Activated T-helper 1 cell treated with anti-CD3 and anti-CD28 coated beads, Interleukin-2, amount 50 U/mL, for 16 hours (primary cell): ENCODE results near the gene SULT1A3.
A peak's percentile ranks its signal among the peaks of the same experiment; 100 is the strongest.
"Not testable (repeated sequence)": the region's sequence is repeated elsewhere in the genome, so short reads cannot be mapped to it uniquely, and the experiment has no call there.

Experiments used
- DNase-seq, 2 donors: peaks; one replicate each; pipeline ENCODE4 v3.0.0-alpha.2; 2020; ENCODE audit warnings: low read depth in 1 of 2, low spot score in 1 of 2

The SULT1A3 gene

GRCh38 chr16:30199049-30199448 lies at the start of gene SULT1A3:
SULT1A3 (plus strand) TSS chr16:30199255; CDS start chr16:30200729, 1,474 bp downstream.
- DNase-seq = not testable (repeated sequence)

GRCh38 chr16:30151091-30151490 lies 48.0 kb upstream of the SULT1A3 start:
- DNase-seq = no peak

DNA sequence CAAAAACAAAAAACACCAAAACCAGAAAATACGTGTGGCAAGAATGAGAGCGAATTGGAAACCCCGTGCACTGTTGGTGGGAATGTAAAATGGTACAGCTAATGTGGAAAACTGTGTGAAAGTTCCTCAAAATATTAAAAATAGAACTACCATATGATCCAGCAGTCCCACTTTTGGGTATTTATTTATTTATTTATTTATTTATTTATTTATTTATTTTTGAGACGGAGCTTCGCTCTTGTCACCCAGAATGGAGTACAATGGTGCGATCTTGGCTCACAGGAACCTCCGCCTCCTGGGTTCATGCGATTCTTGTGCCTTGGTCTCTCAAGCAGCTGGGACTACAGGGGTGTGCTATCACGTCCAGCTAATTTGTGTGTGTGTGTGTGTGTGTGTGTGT lies 46.5 kb upstream of the SULT1A3 start:
- no peak for DNase-seq

DNA sequence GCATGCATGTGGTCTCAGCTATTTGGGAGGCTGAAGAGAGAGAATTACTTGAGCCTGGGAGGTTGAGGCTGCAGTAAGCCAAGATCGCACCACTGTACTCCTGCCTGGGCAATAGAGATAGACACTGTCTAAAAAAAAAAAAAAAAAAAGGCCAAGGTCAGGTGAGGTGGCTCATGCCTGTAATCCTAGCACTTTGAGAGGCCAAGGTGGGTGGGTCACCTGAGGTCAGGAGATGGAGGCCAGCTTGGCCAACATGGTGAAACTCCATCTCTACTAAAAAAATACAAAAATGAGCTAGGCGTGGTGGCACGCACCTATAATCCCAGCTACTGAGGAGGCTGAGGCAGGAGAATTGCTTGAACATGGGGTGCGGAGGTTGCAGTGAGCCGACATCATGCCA lies 43.9 kb upstream of the SULT1A3 start:
- DNase-seq = no peak

DNA sequence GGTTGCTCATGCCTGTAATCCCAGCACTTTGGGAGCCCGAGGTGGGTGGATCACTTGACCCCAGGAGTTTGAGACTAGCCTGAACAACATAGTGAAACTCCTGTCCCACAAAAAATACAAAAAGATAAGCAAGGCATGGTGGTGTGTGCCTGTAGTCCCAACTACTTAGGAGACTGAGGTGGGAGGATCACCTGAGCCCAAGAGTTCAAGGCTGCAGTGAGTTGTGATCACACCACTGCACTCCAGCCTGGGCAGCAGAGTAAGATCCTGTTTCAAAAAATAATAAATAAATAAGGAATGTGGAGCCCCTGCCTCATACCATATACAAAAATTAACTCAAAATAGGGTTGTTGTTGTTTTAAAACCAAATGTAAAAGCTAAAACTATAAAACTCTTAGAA lies 41.8 kb upstream of the SULT1A3 start:
- no peak for DNase-seq

DNA sequence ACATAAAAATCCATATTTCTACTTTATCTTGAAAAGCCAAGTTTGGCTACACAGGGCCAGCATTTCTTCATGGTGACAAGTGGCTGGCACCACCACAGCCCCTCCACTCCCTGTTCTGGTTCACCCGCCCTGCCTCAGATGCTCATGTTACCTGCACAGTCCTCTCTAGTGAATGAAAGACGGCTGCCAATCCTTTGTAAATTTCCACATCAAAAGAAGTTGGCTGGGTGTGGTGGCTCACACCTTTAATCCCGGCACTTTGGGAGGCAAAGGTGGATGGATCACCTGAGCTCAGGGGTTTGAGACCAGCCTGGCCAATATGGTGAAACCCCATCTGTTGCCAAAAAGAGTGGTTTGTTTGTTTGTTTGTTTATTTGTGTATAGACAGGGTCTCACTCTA lies 35.5 kb upstream of the SULT1A3 start:
- no peak for DNase-seq

DNA sequence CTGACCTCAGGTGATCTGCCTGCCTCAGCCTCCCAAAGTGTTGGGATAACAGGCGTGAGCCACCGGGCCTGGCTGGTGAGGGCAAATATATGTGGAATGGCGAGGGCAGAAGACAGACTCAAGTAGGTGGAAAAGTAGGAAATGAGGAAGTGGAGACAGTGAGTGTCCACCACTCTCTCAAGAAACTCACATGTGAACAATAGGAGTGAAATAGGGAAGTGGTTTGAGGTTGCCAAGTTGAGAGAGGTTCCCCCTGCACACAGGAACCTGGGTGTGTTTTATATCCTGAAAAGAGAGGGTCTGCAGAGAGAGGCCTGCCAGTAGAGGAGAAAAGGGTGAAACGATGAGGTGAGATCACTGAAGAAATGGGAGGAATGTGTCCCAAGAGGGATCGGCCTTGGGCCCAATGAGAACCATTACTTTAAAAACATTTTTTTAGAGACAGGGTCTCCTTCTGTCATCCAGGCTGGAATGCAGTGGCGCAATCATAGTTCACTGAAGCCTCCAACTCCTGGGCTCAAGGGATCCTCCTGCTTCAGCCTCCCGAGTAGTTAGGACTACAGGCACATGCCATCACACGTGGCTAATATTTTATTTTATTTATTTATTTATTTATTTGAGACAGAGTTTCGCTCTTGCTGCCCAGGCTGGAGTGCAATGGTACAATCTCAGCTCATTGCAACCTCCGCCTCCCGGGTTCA lies 32.7 kb upstream of the SULT1A3 start:
- no peak for DNase-seq

- DNase-seq = not testable (repeated sequence)
Measured at GRCh38 chr16:30168746-30169145, 30.3 kb upstream of the SULT1A3 start.

GRCh38 chr16:30169416-30169815 lies 29.6 kb upstream of the SULT1A3 start:
- not testable (repeated sequence) for DNase-seq

DNA sequence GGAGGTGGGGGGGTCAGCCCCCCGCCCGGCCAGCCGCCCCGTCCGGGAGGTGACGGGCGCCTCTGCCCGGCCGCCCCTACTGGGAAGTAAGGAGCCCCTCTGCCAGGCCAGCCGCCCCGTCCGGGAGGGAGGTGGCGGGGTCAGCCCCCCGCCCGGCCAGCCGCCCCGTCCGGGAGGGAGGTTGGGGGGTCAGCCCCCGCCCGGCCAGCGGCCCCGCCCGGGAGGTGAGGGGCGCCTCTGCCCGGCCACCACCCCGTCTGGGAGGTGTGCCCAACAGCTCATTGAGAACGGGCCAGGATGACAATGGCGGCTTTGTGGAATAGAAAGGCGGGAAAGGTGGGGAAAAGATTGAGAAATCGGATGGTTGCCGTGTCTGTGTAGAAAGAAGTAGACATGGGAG lies 28.9 kb upstream of the SULT1A3 start:
- DNase-seq = not testable (repeated sequence)

DNA sequence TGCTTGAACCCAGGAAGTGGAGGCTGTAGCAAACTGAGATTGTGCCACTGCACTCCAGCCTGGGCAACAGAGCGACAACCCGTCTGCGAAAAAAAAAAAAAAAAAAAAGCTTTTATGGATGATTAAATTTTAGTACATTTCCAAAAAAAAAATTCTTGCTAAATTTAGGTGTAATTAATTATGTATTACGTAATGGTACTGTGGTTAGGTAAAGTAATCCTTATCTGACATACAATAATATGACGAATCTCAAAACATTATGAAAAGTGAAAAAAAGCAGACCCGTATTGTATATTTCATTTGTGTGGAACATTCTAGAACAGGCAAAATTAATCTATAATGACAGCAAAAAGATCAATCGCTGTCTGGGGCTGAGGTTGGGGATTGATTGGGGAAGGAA lies 26.0 kb upstream of the SULT1A3 start:
- DNase-seq = no peak

DNA sequence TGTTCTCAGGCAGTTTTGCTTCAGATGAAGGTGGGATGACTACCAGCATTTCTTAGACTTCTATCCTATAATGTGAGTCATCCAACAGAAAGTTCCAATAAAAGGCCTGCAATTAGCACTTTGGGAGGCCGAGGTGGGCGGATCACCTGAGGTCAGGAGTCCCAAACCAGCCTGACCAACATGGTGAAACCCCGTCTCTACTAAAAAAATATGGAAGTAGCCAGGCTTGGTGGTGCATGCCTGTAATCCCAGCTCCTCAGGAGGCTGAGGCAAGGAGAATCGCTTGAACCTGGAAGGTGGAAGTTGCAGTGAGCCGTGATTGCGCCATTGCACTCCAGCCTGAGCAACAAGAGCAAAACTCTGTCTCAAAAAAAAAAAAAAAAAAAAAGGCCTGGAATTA lies 22.2 kb upstream of the SULT1A3 start:
- DNase-seq = not testable (repeated sequence)

DNA sequence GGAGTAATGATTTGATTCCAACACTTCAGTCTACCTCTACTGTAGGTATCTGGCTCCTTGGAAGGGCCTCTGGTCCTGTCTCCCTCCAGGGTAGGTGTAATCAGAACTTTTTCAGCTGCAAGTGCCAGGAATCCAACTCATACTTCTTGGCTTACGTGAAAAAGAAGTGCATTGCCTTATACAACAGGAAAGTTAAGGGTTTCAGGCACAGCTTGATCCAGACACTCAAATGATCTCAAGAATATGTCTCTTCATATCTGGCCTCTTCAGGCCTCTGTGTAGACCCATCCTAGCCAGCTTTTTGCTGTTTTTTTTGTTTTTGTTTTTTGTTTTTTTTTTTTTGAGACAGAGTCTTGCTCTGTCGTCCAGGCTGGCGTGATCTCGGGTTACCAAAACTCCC lies 19.9 kb upstream of the SULT1A3 start:
- DNase-seq = no peak

DNA sequence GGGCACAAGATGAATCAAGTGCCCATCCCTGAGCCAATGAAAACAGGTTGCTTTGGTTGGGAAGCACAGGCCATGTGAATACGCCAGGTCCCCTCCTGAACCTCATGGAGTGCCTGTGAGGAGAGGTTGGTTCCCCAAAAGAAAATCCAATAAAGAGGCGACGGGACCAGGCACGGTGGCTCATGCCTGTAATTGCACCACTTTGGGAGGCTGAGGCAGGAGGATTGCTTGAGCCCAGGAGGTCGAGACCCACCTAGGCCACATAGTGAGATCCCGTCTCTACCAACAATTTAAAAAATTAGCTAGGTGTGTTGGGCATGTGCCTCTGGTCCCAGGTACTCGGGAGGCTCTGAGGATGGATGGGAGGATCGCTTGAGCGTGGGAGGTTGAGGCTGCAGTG lies 19.1 kb upstream of the SULT1A3 start:
- no peak for DNase-seq

DNA sequence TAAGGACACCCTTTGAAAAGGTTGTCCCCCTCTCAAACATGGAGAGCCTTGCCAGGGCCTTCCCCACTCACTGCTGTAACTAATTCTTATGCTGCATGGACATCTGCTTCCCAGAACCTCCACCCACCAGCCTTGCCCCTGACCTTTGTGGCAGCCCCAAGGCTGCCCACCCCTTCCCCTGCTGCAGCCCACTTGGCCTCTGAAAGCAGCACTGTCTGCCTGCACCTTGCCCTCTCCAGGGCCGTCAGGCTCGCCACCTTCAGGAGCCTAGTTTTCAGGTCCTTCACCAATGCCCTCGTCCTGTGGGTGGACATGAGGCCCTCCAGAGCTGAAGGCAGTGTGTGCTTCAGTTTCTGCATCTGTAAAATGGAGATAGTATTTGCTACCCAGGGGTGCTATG lies 18.3 kb upstream of the SULT1A3 start:
- DNase-seq = no peak

DNA sequence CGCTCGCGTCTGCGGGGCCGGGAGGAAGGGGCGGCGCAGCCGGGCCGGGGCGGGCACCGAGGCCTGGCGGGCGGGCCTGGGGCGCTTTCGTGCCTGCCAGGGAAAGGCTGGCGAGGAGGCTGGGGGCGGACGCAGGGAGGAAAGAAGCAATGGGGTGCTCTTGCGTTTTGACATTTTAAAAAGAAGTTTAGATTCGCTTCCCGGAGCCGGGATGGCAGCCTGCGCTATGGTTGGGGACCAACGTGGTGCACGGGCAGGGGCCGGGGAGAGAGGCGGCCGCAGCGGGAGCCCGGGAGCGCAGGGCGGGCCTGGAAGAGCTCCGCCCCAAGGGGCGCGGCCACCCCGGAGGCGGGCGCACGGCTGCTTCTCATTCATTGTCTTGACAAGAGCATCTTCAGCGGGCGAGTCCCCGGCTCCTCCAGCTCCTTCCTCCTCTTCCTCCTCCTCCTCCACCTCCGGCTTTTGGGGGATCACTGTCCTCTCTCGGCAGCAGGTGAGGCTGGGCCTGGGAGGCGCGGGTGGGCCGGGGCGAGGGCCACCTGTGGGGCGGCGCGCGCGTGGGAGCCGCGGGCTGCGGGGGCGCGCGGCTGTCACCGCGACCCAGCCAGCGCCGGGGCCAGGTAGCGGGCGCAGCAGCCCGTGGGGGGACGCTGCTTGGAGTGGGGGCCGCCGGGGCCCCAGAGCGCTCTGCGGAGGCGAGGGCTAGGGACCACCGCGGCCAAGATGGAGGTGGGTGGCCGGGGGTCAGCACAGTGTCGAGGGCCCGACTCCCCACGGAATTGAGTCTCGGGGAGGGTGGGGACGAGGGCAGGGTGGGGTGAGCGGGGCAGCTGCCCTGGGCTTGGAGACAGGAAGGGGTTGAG lies 15.6 kb upstream of the SULT1A3 start, which contains the start of gene CORO1A:
Gene CORO1A (plus strand): TSS at position 370 of the 863 bp plus-strand sequence. CDS start 1,608 bp downstream, outside the sequence.
- DNase-seq = peak; percentile 72

DNA sequence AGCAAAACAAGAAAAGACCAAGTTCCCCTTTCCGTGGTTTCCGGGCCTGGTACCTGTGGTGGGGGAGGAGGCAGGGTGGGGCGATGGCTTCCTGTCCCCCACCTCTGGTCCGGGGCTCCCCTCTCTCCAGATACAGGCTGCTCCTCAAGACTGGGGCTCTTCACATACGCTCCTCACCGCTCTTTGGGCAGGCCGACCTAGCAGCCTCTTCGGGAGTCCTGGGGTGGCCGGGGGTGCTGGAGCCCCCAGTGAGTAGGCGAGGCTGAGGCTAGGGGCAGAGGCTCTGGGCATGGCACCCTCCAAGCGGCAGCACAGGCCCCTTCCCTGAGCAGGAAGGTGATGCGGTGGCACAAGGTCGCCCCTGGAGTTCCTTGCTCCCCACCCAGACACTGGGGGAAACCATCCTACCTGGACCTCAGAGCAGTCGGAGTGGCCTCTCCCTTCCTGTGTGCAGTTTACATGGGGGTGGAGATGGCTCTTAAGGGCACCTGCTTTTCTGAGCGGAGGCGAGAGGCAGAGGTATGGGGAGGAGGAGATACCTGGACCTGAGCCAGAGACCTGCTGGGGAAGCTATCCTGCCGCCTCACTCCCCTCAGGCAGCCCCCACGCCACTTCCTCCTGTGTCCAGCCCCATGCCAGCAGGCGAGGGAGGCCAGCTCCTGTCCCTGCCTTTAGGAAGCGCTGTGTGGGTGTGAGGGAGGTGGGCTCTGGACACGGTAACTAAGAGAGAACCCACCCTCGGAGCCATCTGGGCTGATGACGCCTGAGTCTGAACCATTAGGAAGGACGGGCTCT lies 14.8 kb upstream of the SULT1A3 start:
- peak; percentile 56 to 71 for DNase-seq

DNA sequence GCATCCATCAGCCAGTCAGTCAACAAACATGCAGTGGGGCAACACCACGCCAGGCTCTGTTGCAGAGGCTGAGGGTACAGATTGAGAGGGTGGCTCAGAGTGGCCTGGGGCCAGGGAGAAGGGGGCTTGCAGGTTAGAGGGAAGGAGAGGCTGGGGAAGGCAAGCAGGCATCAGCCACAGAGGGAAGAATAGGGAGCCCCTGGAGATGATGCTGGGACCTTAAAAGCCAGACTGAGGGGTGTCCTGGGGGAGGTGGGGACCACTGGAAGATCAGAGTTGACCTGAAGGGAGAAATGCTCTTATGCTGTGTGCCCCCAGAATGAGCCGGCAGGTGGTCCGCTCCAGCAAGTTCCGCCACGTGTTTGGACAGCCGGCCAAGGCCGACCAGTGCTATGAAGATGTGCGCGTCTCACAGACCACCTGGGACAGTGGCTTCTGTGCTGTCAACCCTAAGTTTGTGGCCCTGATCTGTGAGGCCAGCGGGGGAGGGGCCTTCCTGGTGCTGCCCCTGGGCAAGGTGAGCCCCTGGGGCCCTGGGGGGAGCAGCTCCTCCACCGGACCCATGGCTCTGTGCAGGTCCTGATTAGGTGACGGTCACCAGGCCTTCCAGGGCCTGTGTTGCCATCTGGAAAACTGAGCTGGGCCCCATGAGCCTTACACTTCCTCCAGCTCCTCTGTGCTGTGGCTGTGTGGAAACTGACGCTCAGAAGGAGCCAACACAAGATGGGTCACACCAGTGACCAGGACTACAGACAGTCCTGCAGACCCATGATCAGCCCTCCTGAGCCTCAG lies 14.0 kb upstream of the SULT1A3 start:
- peak in 1 of 2 donors; percentile 11 for DNase-seq

DNA sequence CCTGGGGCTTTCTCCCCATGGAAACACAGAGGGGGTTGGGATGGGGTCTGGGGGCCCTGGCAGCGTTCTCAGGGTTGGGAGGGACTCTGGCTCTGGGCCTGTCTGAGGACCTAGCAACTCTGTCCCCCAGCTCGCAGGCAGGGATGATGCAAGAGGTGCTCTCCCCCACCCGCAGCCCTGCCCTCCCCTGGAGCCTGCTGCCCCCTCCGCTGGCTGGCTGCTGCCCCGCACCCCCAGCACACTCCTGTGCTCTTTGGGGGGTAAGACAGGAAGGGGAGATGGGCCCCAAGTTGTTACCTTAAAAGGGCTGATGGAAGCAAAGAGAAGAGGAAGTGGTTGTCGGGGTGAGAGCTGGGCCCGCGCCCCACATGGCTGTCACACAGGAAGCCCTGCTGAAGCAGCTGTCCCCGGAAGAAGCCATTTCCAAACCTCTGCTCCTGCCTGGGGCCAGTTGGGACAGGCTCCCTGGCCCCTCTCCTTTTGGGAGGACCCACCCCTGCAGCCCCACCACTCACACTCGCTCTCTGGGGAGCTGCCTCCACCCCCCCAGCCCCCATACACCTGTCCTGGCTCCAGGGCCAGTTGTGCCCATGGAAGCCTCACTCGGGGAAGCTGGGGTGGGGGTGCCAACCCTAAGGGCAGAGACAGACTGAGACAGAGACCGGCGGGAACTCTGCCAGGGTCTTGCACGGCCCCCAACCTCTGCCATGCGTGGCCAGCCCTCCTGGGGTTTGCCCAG lies 13.2 kb upstream of the SULT1A3 start:
- peak; percentile 63 to 64 for DNase-seq

GRCh38 chr16:30186444-30186781 lies 12.6 kb upstream of the SULT1A3 start:
- DNase-seq = peak in 1 of 2 donors; percentile 5
